Measurements from ENCODE around the gene TMEM45B. TPM values are rescaled to one million over a fixed set of nuclear protein-coding genes. Genes with fewer than 3 reads are reported as not detected.

The TMEM45B gene
- total RNA-seq, 4 donors from 2014 or later: 0.19 to 1.3 TPM; not detected in 2

DNA sequence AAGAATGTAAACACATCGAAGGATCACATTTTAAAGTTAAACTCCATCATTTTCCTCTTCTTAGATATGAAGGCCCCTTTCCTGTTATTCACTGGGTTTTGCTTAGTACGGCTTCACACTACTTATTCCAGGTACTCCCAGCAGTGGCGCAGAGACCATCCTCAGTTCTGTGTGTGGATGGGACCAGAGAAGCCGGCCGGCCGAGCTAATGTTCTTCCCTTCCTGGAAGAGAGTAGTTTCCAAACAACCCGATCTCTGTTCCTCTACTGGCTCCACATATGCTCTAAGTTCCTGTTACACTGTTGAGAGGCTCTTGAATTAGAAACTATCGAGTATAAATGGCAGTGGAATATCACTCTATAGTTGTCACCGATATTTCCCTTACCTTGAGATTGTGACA, 80.4 kb downstream of the TMEM45B start:
- no peak for ATAC-seq (ENCODE audit: low FRiP score)
- no peak for DNase-seq (ENCODE audit: low spot score)
- TF ChIP-seq, protein P1, sequence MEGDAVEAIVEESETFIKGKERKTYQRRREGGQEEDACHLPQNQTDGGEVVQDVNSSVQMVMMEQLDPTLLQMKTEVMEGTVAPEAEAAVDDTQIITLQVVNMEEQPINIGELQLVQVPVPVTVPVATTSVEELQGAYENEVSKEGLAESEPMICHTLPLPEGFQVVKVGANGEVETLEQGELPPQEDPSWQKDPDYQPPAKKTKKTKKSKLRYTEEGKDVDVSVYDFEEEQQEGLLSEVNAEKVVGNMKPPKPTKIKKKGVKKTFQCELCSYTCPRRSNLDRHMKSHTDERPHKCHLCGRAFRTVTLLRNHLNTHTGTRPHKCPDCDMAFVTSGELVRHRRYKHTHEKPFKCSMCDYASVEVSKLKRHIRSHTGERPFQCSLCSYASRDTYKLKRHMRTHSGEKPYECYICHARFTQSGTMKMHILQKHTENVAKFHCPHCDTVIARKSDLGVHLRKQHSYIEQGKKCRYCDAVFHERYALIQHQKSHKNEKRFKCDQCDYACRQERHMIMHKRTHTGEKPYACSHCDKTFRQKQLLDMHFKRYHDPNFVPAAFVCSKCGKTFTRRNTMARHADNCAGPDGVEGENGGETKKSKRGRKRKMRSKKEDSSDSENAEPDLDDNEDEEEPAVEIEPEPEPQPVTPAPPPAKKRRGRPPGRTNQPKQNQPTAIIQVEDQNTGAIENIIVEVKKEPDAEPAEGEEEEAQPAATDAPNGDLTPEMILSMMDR (IDR thresholded peaks at IDR 0.05): no peak

DNA sequence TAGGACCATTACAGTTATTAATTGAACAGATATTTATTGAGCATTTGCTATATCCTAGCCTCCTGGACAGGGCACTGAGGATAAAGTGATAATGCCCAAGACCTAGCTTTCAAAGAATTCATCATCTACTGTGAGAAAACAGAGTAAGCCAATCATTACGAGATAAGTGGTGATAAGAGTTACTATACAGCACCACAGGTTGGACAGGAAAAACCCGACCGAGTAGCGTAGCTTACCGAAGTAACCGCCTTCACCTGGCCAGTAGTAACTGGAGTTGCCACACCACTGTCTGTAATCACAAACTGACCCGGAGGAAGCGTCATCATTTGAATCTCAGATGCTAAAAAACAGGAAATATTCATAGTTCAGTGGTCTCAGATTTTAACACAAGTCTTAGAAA, 89.8 kb downstream of the TMEM45B start:
- TF ChIP-seq, protein P1 (IDR thresholded peaks at IDR 0.05): no peak
- no peak for DNase-seq (ENCODE audit: low spot score)
- ATAC-seq (ENCODE audit: low FRiP score): no peak

Small RNA genes within 50 kb of the gene (small RNA-seq; reads per million reads assigned to genes)
- not detected for gene AP003327.1

Other genes with a start within 250 kb of the TMEM45B start
- 10 to 100 TPM; 24.5 to 35.0 (median 27.2) TPM for gene NFRKB, start 79.7 kb downstream of the TMEM45B start, total RNA-seq
- gene PRDM10, start 187.0 kb downstream of the TMEM45B start, total RNA-seq: 10 to 100 TPM in 1 of 4 donors, 1 to 10 TPM in 3; 7.2 to 13.4 (median 8.1) TPM

All from omental fat pad (tissue), 4 donors.